ENCODE data around the gene HDAC8. TPM values are rescaled to one million over a fixed set of nuclear protein-coding genes. Genes with fewer than 3 reads are reported as not detected.
"Not testable (repeated sequence)": the region's sequence is repeated elsewhere in the genome, so short reads cannot be mapped to it uniquely, and the experiment has no call there.

HDAC8 gene
- total RNA-seq, 2 donors from 2014 or later = 32.5 to 63.8 TPM

- H3K9me3 ChIP-seq = no peaks in the 10 kb centered on the region
- no peaks in the 10 kb centered on the region for H3K4me1 ChIP-seq (ENCODE audit: control insufficient read depth in 1 of 2, low read depth in 2 of 2)
- DNase-seq (ENCODE audit: low spot score) (no peak), ATAC-seq (ENCODE audit: insufficient number of reproducible peaks, low FRiP score, low read depth) (no peak)
- H3K27ac ChIP-seq = peak overlapping the region in 1 of 2 donors; percentile 47
- no peaks in the 10 kb centered on the region for H3K36me3 ChIP-seq
- no peak for TF ChIP-seq CTCF (IDR thresholded peaks at IDR 0.05)
- H3K4me3 ChIP-seq = no peak overlapping the region
- no peaks in the 10 kb centered on the region for H3K27me3 ChIP-seq (replicated peaks; ENCODE audit: insufficient read depth)
These were observed 18.0 kb downstream of the HDAC8 start for GRCh38 chrX:72554448-72555140.

GRCh38 chrX:72552443-72552842 lies 20.2 kb downstream of the HDAC8 start:
- not testable (repeated sequence) for ATAC-seq (ENCODE audit: insufficient number of reproducible peaks, low FRiP score, low read depth); DNase-seq (ENCODE audit: low spot score); H3K4me3 ChIP-seq; H3K27ac ChIP-seq; H3K4me1 ChIP-seq (ENCODE audit: control insufficient read depth in 1 of 2, low read depth in 2 of 2); H3K36me3 ChIP-seq; H3K9me3 ChIP-seq; H3K27me3 ChIP-seq (replicated peaks; ENCODE audit: insufficient read depth)

GRCh38 chrX:72545990-72546389 lies 26.7 kb downstream of the HDAC8 start:
- no peak for DNase-seq (ENCODE audit: low spot score)
- H3K4me1 ChIP-seq (ENCODE audit: control insufficient read depth in 1 of 2, low read depth in 2 of 2) = no peaks in the 10 kb centered on the region
- no peak for ATAC-seq (ENCODE audit: insufficient number of reproducible peaks, low FRiP score, low read depth)
- no peaks in the 10 kb centered on the region for H3K9me3 ChIP-seq
- no peaks in the 10 kb centered on the region for H3K36me3 ChIP-seq
- no peak for TF ChIP-seq CTCF (IDR thresholded peaks at IDR 0.05)
- H3K27ac ChIP-seq = no peak overlapping the region
- no peak overlapping the region for H3K4me3 ChIP-seq
- H3K27me3 ChIP-seq (replicated peaks; ENCODE audit: insufficient read depth) = no peaks in the 10 kb centered on the region

GRCh38 chrX:72540318-72540717 lies 32.3 kb downstream of the HDAC8 start:
- DNase-seq (ENCODE audit: low spot score) = no peak
- Histone ChIP-seq H3K27ac (no peak overlapping the region), H3K27me3 (replicated peaks; ENCODE audit: insufficient read depth) (no peaks in the 10 kb centered on the region), H3K4me1 (ENCODE audit: control insufficient read depth in 1 of 2, low read depth in 2 of 2) (peaks cover 0 to 10% of the 10 kb centered on the region in 2 donors), H3K4me3 (no peak overlapping the region), H3K9me3 (no peaks in the 10 kb centered on the region), H3K36me3 (no peaks in the 10 kb centered on the region)
- peak; percentile 23 for TF ChIP-seq CTCF (IDR thresholded peaks at IDR 0.05)
- ATAC-seq (ENCODE audit: insufficient number of reproducible peaks, low FRiP score, low read depth) = no peak

GRCh38 chrX:72539822-72540221 lies 32.8 kb downstream of the HDAC8 start:
- DNase-seq (ENCODE audit: low spot score) = no peak
- no peak for ATAC-seq (ENCODE audit: insufficient number of reproducible peaks, low FRiP score, low read depth)
- Histone ChIP-seq H3K27me3 (replicated peaks; ENCODE audit: insufficient read depth) (no peaks in the 10 kb centered on the region), H3K27ac (no peak overlapping the region), H3K36me3 (no peaks in the 10 kb centered on the region), H3K4me1 (ENCODE audit: control insufficient read depth in 1 of 2, low read depth in 2 of 2) (peaks cover 0 to 10% of the 10 kb centered on the region in 2 donors), H3K9me3 (no peaks in the 10 kb centered on the region), H3K4me3 (no peak overlapping the region)
- TF ChIP-seq CTCF (IDR thresholded peaks at IDR 0.05) = no peak

GRCh38 chrX:72536542-72536941 lies 36.1 kb downstream of the HDAC8 start:
- DNase-seq (ENCODE audit: low spot score) (no peak), ATAC-seq (ENCODE audit: insufficient number of reproducible peaks, low FRiP score, low read depth) (no peak)
- TF ChIP-seq CTCF (IDR thresholded peaks at IDR 0.05) = no peak
- Histone ChIP-seq H3K4me1 (ENCODE audit: control insufficient read depth in 1 of 2, low read depth in 2 of 2) (peaks cover 0 to 10% of the 10 kb centered on the region in 2 donors), H3K27me3 (replicated peaks; ENCODE audit: insufficient read depth) (no peaks in the 10 kb centered on the region), H3K27ac (peak overlapping the region in 1 of 2 donors; percentile 69), H3K36me3 (no peaks in the 10 kb centered on the region), H3K9me3 (no peaks in the 10 kb centered on the region), H3K4me3 (no peak overlapping the region)

Measured in thoracic aorta (tissue), 2 donors.